GM12873 (cell line): ENCODE results near the gene CORO7.

Source experiments
- CTCF ChIP-seq: IDR thresholded peaks from 2 replicates; pipeline ENCODE4 v1.5.1; 2012; ENCODE audit warnings: low read depth, mild to moderate bottlenecking, moderate library complexity, low read length, control low read depth; ENCODE audit not compliant: insufficient read depth; ENCODE audit errors: missing control alignments

Gene CORO7

DNA sequence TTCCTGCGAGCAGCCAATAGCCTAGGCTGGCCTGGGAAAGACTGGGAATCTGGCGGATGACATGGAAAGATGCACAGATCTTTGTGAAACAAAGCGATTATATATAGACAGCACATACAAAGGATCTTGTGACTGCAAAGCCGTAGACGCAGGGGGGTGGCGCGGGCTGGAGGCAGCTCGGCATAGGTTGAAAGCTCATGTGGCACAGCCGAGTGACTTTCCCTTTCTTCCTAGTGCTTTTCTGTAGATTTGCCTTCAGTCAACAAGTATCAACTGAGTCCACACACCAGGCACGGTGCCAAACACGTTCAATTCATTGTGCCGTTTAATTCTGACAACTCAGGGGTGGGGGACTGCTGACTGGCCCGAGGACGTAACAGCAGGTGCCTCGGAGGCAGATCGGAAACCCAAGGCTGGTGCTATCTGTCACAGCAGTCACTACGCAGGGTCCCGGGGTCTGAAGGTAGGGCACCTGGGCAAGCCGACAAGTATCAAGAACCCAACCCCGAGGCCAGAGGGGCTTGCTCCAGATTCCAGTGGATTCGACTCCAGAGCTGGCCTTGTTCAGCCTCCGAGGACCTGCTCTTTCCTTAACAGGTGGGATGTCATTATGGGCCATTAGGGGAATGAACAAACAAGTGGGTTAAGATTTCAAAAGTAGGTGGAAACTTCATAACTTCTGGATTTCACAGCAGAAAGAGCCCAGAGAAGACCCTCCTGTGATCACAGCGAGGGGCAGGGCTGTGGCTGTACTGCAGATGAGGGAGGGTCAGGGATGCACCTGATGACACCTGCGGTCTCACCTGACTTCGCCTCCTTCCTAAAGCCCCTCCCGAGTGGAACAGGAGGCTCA lies 71.2 kb downstream of the CORO7 start:
- TF ChIP-seq CTCF, result no peak

GRCh38 chr16:4342866-4343744 lies 73.3 kb downstream of the CORO7 start:
- TF ChIP-seq CTCF, result no peak

DNA sequence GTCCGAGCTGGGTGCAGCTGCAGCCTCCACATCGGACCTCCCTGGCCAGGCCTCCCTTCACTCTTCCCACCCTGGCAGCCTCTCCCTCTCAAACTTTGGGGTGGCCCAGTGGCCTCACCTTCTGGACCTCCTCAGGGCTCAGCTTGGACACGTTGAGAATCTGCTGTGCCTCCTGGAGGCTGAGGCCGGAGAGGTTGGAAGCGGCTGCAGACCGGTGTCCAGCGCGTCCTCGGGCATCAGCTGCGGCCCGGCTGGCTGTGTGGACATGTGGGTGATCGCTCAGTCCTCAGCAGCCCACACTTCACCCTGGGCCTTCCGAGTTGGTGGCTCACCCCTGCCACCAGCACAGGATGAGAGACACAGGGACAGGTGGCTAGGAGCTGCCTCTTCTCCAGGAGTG lies 75.1 kb downstream of the CORO7 start:
- no peak for TF ChIP-seq CTCF

DNA sequence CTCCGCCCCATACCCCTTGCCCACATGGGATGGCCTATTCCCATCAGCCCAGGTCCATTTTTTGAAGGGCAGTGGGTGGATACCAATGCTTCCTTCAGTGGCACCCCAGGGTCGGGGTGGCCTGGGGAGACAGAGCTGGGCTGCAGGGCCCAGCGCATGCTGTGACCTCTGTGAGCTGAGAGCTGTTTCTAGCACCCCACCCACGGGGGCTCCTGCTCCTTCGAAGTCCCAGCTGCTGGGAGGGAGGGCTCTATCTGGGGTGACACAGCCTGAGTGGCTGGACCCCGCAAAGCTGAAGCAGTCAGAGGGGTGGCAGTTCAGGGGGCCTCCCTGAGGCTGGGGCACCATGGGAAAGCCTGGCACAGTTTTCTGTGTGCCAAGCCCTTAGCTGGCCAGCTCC lies 76.0 kb downstream of the CORO7 start:
- TF ChIP-seq CTCF, result no peak

DNA sequence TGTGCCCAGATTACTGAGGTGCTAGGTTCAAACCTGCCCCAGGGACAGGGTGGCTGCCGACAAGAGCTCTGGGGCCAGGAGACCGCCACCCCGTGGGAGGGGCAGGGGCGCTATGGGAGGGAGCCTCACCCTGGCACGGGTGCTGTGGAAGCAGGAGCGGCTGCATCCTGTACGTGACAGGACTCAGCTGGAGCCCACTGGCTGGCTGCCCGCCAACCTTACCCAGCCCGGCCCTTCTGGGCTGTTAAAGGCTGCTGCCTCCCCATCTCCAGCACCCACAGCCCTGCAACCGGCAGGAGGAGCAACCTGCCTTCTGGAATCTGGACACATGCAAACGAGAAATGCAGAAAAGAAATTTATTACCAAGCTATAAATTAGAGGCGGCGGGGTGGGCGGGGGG lies 76.5 kb downstream of the CORO7 start:
- no peak for TF ChIP-seq CTCF

- no peak for TF ChIP-seq CTCF
These were observed 76.9 kb downstream of the CORO7 start for GRCh38 chr16:4339455-4339854.

- TF ChIP-seq CTCF, result no peak
These were observed 77.6 kb downstream of the CORO7 start for GRCh38 chr16:4338712-4339299.
